ENCODE results near the gene CHI3L1.

DNA sequence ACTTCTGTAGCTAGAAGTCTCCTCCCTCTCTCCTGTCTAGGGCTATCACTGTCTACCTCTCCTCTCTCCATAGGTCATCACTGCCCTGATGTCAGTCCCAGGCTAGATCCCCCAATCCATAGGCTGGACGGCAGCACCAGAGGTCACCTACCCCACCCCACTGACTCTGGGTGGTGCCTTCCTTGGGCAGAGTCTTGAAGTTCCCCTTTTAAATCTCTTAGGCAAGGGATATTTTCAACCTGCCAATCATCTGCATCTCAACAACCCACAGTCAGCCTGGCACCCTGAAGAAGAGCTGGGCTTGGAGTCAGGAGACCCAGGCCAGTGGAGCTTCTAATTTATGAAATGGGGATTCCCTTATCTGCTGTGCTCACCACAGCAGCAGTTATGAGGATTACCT is 24.1 kb downstream of the CHI3L1 start:
- TF ChIP-seq ZNF274 (IDR thresholded peaks at IDR 0.05; ENCODE audit: low read depth, low read length), result no peak
- TF ChIP-seq YY1 (IDR thresholded peaks at IDR 0.05; ENCODE audit: insufficient read depth, insufficient read length), result no peak
- TF ChIP-seq SUZ12 (IDR thresholded peaks at IDR 0.05; ENCODE audit: extremely low read depth, insufficient read depth, insufficient read length), result no peak
